SW480 (cell line): ENCODE measurements around the gene NUPR2.
"Not testable (repeated sequence)": the region's sequence is repeated elsewhere in the genome, so short reads cannot be mapped to it uniquely, and the experiment has no call there.

Experiments used
- DNase-seq: peaks from one replicate; pipeline ENCODE4 v3.0.0-alpha.2; 2016; ENCODE audit warnings: low spot score

Gene NUPR2

GRCh38 chr7:56115852-56116538, at the start of gene NUPR2:
TSS of gene NUPR2 (minus strand) at chr7:56116417. CDS start at chr7:56116314, 103 bp downstream.
- no peak for DNase-seq

GRCh38 chr7:56157238-56157790, 41.1 kb upstream of the NUPR2 start:
- no peak for DNase-seq

- DNase-seq: not testable (repeated sequence)
Measured at GRCh38 chr7:56131062-56131461, 14.8 kb upstream of the NUPR2 start.

- no peak for DNase-seq
Measured at GRCh38 chr7:56127241-56127975, 11.2 kb upstream of the NUPR2 start.

GRCh38 chr7:56125831-56126230, 9.6 kb upstream of the NUPR2 start:
- DNase-seq: no peak

GRCh38 chr7:56124981-56125380, 8.8 kb upstream of the NUPR2 start:
- no peak for DNase-seq

- DNase-seq: peak; percentile 16
Measured at GRCh38 chr7:56121440-56121839, 5.2 kb upstream of the NUPR2 start.

GRCh38 chr7:56112244-56112643, 4.0 kb downstream of the NUPR2 start:
- not testable (repeated sequence) for DNase-seq

- peak; percentile 14 for DNase-seq
Measured at GRCh38 chr7:56110611-56111010, 5.6 kb downstream of the NUPR2 start.

GRCh38 chr7:56107954-56108258, 8.3 kb downstream of the NUPR2 start:
- DNase-seq: no peak

- peak; percentile 100 for DNase-seq
Measured at GRCh38 chr7:56106108-56107073, 9.8 kb downstream of the NUPR2 start, which contains the start of gene CHCHD2. TSS of gene CHCHD2 (minus strand) at chr7:56106476. CDS start at chr7:56106413, 63 bp downstream.

GRCh38 chr7:56105508-56105907, 10.7 kb downstream of the NUPR2 start:
- DNase-seq: peak; percentile 71

- DNase-seq: not testable (repeated sequence)
Measured at GRCh38 chr7:56104138-56104537, 12.1 kb downstream of the NUPR2 start.

GRCh38 chr7:56099653-56100052, 16.6 kb downstream of the NUPR2 start:
- no peak for DNase-seq

GRCh38 chr7:56098187-56099008, 17.8 kb downstream of the NUPR2 start:
- DNase-seq: not testable (repeated sequence)

- DNase-seq: no peak
Measured at GRCh38 chr7:56097700-56098099, 18.5 kb downstream of the NUPR2 start.

- DNase-seq: no peak
Measured at GRCh38 chr7:56092789-56093531, 23.3 kb downstream of the NUPR2 start, which contains the start of gene PHKG1. TSS of gene PHKG1 (minus strand) at chr7:56092952. CDS start at chr7:56088941, 4,011 bp downstream.

GRCh38 chr7:56092388-56092787, 23.8 kb downstream of the NUPR2 start:
- DNase-seq: not testable (repeated sequence)

- DNase-seq: no peak
Measured at GRCh38 chr7:56091591-56091990, 24.6 kb downstream of the NUPR2 start.

- DNase-seq: no peak
Measured at GRCh38 chr7:56087445-56087844, 28.8 kb downstream of the NUPR2 start.
